GM19099 (cell line): ENCODE results near the gene CLIP4.

Experiments used
- POLR2A ChIP-seq: IDR thresholded peaks from 3 replicates; pipeline ENCODE4 v1.6.1; 2011; ENCODE audit warnings: low read depth; ENCODE audit not compliant: insufficient read length; ENCODE audit errors: extremely low read depth

The CLIP4 gene, protein sequence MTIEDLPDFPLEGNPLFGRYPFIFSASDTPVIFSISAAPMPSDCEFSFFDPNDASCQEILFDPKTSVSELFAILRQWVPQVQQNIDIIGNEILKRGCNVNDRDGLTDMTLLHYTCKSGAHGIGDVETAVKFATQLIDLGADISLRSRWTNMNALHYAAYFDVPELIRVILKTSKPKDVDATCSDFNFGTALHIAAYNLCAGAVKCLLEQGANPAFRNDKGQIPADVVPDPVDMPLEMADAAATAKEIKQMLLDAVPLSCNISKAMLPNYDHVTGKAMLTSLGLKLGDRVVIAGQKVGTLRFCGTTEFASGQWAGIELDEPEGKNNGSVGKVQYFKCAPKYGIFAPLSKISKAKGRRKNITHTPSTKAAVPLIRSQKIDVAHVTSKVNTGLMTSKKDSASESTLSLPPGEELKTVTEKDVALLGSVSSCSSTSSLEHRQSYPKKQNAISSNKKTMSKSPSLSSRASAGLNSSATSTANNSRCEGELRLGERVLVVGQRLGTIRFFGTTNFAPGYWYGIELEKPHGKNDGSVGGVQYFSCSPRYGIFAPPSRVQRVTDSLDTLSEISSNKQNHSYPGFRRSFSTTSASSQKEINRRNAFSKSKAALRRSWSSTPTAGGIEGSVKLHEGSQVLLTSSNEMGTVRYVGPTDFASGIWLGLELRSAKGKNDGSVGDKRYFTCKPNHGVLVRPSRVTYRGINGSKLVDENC

DNA sequence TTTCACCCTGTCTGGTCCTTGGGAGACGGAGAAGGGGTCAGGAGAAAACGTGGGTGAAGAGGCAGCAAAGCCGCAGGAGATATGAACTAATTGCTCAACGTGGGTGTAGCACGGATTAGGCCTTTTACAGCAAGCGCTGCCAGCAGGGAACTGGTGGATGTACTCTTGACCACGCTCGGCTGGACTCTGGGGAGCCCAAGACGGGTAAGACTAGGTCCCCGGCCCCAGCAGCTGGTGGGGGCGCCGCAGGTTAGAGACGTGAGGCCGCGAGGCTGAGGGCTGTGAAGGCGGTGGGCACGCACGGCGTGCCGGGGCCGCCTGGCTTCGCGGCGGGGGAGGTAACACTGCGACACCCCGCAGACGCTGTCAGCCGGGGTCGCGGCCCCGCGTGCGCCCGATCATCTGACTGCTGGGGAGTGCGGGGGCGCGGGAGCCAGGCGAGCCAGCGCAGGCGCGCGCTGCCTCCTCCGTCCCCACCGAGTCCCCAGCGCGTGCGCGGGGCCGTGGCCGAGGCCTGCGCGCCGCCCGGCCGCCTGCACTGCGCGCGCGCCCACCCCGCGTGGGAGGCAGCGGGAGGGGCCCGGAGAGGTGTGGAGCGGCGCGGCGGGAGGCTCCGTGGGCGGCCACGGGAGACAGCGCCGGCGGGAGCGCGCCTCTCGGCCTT is at the start of gene CLIP4:
CLIP4 (plus strand) TSS at position 470 of the 664 bp plus-strand sequence. CDS start 5,974 bp downstream, outside the sequence.
- peak; percentile 67 for TF ChIP-seq POLR2A

DNA sequence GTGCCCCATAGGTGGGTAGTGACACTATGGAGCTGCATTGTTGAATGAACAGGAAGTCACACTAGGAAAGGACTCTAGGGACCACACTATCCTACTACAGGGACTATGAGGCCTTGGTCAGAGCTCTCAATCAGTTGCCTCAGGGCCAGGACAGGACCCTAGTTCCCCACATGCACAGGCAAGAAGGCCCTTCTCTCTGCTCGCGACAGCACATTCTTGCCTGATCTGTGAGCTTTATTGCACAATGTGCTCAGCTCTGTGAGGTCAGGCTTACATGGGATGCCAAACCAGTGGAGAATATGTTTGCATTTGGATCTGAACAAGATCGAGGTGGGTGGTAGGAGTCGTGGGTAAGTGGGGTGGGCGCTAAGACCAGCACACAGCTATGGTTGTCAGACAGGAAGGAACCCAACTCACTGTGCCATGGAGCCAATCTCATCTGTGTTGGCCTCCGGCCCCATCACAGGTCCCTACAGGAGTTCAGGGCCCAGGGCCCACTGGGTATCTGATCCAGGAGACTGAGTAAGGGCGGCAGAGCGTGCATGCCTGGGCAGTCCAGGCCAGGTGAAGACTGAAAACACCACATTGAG is 48.8 kb upstream of the CLIP4 start:
- TF ChIP-seq POLR2A: no peak

DNA sequence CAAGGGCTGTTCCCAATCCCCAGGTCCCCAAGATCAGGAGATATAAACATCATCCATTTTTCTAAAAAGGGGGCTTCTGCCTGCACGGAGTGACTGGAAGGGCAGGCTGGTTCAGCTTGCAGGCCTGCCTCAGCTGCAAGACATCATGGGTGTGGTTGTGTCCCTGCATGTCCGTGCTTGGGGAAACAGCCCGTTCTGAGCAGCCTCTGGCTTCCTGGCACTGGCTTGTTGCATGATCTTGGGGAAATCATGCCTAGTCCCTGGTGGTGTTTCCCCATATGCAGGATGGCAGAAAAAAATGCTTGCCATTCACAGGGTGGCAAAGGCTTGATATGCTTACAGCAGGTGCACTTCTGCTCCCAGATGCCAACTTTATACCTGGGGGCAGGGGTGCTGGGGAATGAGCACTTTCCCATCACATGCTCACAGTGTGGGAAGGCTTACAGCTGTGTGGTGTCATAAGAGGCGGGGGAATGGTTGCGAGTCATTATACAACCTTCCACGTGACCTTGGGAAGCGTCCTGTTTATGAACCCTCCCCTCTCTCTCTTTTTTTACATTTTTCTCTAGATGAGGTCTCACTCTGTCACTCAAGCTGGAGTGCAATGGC is 48.1 kb upstream of the CLIP4 start:
- no peak for TF ChIP-seq POLR2A

DNA sequence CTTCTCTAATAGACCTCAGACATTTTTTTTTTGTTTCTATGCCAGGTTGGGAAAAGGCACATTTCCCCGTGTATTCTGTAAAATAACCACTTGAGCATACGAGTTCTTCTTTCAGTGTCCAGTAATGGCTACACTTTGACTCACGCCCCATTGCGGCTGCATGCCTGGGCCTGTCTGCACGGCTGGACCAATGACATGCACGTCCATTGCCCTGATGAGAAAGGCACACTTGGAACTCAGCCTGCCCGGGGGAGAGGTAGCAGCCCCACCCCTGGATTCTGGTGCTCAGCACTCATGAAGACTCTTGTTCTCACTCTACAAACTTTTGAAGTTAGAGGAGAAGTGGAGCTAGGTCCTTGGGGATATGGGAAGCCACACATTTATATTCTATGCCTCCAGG is 46.7 kb upstream of the CLIP4 start:
- no peak for TF ChIP-seq POLR2A

DNA sequence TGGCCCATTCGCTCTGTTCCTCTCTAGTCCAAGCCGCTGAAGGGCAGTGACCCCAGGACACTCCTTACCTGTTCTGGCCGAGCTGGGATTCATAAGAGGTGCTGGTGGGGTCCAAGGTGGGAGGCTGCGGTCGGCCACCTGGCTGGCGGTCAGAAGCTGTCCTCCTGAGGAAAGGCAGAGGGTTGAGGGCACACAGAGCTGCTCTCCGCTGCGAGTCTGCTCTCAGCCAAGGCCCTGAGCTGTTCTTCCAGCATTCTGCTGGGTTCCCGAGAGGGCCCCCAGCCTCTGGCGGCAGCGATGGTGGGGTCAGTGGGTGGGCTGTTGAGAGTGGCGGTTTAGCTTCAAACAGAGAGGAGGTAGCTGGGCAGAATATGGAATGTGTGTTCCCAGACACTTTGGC is 44.7 kb upstream of the CLIP4 start:
- no peak for TF ChIP-seq POLR2A

DNA sequence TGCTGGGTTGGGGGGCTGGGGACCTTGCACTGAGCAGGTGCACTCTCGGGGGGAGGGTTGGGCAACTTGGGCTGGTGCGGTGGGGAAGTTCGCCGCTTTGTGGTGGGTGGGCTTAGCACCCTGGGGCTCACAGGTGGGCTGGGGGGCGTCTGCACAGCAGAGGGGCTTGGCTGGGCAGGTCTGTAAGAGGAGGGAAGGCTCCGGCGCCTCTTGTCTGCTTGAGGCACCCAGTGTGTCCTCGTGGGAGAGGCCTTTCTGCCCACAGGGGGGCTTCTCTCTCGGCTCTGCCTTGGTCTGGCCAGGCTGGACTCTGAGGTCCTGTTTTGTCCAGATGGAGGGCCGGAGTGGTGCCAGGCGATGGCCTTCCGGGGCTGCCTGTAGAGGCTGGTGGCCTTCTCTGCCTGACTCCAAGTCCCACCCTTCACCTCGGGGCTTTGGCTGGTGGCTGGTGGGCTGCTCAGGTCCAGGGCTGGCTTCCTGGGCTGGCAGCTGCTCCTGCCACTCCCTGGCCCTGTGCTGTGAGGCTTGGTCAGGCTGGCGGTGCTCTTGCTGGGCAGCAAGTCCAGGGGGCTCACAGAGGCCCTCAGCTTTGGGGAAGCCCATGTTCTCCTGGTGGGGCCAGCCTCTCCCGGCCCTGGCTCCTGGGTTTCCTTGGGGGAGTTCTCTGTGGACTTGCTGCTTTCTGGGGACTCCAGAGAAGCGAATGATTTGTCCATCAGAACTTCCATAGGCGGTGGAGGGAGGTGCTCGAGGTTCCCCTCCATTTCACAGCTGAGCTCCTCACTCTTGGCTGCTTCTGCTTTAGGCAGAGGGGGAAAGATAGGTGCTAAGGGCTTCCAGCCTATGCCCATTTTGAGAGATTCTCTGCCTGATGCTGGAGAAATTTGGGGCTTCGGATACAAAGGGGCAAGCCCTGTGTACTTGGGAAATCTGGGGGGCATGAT is 43.9 kb upstream of the CLIP4 start:
- TF ChIP-seq POLR2A: no peak

DNA sequence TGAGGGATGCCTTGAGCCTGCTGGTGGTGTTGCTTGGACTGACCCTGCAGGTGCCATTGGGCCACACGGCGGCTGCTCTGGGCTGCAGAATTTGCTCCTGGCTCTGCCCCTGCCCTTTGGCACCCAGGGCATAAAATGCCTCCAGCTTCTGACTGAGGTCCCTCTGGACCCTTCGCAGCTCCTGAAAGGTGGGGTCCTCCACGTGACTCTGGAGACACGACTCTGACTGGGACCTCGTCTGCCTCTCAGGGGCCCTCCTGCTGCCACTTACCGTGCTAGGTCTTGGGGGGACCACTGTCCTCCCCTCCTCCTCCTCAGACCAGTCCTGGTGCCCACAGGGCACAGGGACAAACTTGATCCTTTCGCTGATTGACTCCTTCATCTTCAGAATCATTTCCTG is 43.0 kb upstream of the CLIP4 start:
- no peak for TF ChIP-seq POLR2A

DNA sequence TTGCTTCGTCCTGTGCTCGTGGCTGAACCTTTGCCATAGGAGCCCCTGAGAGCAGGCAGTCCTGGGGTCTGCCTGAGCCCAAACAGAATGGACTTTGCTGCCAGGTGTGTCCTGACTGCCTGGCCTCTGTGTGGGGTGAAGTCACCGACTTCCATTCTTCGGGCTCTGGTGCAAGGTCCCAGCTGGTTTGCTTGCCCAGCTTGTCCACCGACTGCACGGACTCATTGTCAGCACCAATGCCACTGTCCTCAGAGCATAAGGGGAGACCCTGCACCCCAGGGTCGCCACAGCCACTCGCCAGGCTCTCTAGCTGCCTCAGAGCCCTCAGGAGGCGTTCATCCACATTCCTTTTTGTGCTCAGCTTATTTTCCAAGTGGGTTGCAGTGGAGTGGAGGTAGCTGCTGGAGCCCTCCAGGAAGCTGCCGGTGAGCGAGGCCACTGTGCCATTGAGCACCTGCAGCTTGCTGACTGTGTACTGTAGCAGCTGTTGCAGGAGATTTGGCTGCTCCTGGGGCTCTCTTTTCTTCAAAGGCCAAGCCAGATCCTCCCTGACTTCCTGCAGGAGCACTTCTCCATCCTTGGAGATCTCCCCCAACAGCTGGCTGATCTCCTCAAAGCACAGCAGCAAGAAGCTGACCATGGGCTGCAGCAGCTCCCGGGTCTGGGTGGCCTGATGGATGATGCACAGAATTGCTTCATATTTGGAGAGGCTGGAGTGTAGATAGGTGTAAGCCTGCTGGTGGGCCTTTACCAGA is 42.1 kb upstream of the CLIP4 start:
- no peak for TF ChIP-seq POLR2A

DNA sequence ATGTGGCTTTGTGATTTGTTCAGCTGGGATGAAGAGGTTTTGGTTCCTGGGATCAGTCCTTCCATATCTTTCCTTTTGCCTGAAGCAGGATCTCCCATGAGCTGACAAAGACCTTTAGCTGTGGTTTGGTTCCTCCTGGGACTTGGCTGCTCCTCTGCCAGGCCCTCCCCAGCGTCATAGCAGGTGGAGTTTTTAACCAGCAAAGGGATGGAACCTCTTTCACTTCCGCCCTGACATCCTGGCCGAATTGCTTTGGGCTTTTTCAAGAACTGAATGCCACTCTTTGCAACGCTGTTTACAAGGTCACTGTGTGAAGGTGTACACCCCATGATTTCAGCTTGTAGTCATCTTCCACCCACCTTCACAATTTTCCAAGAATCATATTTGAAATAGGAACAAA is 41.3 kb upstream of the CLIP4 start:
- no peak for TF ChIP-seq POLR2A

DNA sequence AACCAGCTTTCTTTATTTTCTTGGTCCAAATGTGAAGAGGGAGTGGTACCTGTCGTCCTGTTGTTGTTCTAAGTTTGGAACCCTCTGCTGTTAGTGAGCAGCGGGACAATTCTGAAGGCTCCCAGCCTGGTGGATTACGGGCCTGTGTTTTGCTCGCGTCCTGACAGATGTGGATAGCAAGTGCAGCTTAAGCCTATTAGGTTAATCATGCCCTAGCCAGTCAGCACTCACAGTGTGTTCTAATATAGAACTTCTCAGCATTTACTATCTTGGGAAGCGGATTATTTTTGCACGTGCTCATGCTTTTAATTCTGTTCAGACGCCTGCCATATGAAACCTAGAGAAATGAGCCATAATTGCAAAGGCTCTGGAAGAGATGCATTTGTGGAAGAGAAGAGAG is 40.8 kb upstream of the CLIP4 start, which contains the start of gene PCARE:
PCARE (minus strand) TSS at position 113 of the 400 bp plus-strand sequence. CDS start 262 bp downstream, outside the sequence.
- TF ChIP-seq POLR2A: no peak

DNA sequence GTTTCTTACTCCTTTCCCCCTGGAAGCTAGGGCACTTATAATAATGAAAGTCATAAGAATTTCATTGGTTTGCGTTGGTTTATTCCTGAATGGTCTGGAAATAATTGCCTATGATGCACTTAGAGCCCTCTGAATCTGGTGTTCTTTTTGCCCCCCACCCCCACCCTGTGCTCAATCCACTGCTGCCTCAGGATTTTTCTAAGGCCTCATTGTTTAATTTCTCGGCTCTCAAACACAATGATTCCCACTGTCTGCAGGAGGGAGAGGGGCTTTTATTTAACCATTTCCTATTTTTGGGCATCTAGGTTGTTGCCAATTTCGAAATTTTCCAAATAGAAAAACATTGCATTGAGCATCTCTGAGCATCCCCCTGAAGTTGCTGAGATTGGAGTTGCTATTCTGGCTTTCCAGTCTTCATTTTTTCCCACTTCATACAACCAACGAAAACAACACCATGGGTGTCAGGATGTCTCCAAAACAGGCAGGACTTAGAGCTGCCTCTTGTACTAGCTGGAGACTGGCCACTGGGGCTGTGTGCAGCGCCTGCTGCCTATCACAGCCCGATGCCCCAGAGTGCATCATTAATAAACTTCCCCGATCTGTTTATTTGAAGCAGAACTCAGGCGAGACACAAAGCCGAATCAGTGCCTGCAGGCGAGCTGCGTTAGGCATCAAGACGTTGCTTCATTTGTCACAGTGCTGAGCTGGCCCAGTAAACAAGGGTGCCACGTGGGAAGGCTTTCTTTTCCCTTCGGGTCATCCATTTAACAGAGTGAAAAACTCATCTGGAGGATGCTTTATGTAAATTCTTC is 39.1 kb upstream of the CLIP4 start:
- TF ChIP-seq POLR2A: no peak

DNA sequence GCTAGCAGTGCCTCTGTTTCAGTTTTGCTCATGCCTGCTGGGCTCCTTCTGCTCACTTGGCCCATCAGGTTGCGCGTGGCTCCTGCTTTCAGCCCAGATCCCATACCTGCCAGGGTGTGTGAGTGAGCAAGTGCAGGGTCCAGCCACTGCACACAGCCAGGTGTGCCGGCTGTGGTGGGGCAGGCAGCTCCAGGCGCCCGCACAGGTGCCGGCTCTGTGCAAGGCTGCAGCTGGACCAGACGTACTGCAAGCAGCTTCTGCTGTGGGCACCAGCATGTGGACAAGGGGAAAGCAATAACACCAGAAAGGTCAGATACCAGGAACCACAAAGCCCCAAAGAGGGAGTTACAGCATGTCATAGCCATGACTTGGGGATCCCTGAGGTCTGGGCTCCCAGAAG is 35.3 kb upstream of the CLIP4 start:
- TF ChIP-seq POLR2A: no peak
